ENCODE data around the gene HAPLN1.

DNA sequence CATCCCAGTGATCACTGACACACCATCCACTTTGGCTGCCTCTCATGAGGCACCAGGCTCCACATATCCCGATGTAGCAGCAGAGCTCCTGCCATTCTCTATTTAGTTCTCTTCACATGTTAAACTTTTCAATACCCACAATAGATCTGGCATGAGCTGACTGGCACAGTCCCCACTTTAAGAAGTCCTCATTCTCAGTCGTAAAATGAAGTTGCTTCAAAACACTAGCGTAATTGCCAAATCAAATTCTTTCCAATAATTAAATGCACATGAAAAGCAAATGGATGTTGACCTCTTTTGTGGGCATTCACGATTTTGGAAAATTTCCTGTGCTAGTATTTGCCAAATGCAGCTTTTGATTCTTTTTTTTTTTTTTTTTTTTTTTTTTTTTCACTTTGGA lies 32.4 kb downstream of the HAPLN1 start:
- TF ChIP-seq SUZ12 (IDR thresholded peaks at IDR 0.05; ENCODE audit: extremely low read depth, insufficient read depth, insufficient read length) (no peak), ZNF274 (IDR thresholded peaks at IDR 0.05; ENCODE audit: low read depth, low read length) (no peak)
